ENCODE measurements around the gene OBSL1.

The OBSL1 gene

DNA sequence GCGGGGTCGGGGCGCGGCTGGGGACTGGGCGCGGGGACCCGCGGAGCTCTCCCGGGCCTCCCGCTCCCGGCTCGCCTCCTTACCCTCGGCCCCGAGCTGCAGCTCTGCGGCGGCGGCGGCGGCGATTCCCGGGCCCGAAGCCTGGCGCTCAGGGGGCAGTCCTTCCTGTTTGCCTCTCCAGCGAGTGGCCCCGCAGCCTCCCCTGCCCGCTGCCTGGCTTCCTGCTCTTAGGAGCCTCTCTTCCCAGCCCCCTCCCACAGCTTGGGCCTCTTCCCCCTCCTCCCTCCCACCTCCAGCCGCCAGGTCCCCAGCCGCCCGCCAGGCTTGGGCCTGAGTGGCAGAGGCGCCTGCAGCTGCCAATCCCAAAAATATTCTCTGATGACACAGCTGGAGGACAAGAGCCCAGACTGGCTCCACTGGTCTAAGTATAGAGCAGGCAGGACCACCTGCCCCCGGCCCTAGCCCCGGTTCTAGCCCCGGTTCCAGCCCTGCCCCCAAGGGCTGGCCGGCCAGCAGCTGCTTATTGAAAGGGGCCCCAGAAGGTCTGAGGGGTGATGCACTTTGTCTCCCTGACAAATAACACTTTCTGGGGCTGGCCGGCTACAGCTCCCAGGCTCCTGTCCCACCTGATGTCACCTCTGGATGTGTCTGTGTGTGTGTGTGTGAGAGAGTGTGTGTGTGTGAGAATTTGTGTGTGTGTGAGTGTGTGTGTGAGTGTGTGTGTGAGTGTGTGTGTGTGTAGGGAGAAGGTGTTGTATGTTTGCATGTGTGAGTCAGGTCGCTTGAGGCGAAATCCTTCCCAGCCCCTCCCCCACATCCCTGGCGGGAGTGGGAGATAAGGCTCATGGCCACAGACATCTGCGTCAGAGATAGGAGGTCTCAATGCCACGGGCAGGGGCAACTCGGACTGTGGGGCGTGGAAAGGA lies at the start of gene OBSL1:
TSS of gene OBSL1 (minus strand) at position 229 of the 926 bp plus-strand sequence. CDS start 307 bp downstream, outside the sequence.
- no peak for TF ChIP-seq NFRKB (IDR thresholded peaks at IDR 0.05)
- TF ChIP-seq, protein P1, sequence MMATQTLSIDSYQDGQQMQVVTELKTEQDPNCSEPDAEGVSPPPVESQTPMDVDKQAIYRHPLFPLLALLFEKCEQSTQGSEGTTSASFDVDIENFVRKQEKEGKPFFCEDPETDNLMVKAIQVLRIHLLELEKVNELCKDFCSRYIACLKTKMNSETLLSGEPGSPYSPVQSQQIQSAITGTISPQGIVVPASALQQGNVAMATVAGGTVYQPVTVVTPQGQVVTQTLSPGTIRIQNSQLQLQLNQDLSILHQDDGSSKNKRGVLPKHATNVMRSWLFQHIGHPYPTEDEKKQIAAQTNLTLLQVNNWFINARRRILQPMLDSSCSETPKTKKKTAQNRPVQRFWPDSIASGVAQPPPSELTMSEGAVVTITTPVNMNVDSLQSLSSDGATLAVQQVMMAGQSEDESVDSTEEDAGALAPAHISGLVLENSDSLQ (IDR thresholded peaks at IDR 0.05): peak; percentile 64; the same call in 1 of the 2 replicates
- POLR2A ChIA-PET: interaction anchor here (0.6 to 2.1 kb wide), 10 partner anchors 9 to 167 kb away, joined by 3 to 28 read pairs (median 6); partner anchors contain the start of genes CHPF, STK11IP and TMEM198
- CTCF ChIA-PET: interaction anchor here (0.6 to 1.8 kb wide), 3 partner anchors 11 to 438 kb away, joined by 3 to 16 read pairs (median 3); no protein-coding TSS in a partner anchor
- DNase-seq (ENCODE audit: extremely low spot score): peak; percentile 77

DNA sequence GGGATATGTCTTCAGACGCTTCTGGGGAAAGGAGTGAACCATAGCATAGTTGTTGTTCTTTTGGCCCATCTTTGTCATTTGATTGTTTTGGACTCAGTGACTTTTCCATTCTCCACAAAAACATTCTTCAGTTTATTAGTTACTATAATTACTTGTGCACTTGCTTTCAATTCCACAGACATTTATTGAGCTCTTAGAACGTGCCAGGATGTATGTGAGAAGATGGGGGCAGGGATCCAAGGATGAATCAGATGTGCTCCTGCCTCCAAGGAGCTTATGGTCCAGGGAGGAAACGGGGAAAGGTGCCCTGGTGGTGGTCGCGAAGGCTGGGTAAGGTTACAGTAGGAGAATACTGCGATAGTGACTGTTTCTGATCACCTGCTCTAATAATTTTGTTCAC lies 49.2 kb upstream of the OBSL1 start:
- no peak for DNase-seq (ENCODE audit: extremely low spot score)
- CTCF ChIA-PET: interaction anchor here (0.7 to 1.9 kb wide), 4 partner anchors 22 to 79 kb away, joined by 3 to 10 read pairs (median 6); no protein-coding TSS in a partner anchor
- POLR2A ChIA-PET: no interaction called here
- no peak for TF ChIP-seq FOXM1 (IDR thresholded peaks at IDR 0.05; ENCODE audit: borderline replicate concordance)
- TF ChIP-seq BHLHE40 (IDR thresholded peaks at IDR 0.05; ENCODE audit: borderline replicate concordance): no peak
- TF ChIP-seq NFRKB (IDR thresholded peaks at IDR 0.05): no peak
- TF ChIP-seq LEF1 (IDR thresholded peaks at IDR 0.05; ENCODE audit: borderline replicate concordance): no peak
- no peak for TF ChIP-seq SUZ12 (IDR thresholded peaks at IDR 0.05)
- no peak for TF ChIP-seq L3MBTL2 (conservative IDR thresholded peaks at IDR 0.05)
- TF ChIP-seq TARDBP (IDR thresholded peaks at IDR 0.05): no peak
- no peak for TF ChIP-seq HDGF (IDR thresholded peaks at IDR 0.05; ENCODE audit: borderline replicate concordance)
- no peak for TF ChIP-seq ELF4 (IDR thresholded peaks at IDR 0.05)
- no peak for TF ChIP-seq CTBP1 (IDR thresholded peaks at IDR 0.05; ENCODE audit: borderline replicate concordance)
- no peak for TF ChIP-seq FOXK2 (IDR thresholded peaks at IDR 0.05)
- no peak for TF ChIP-seq ARNT (IDR thresholded peaks at IDR 0.05)
- no peak for TF ChIP-seq ZNF384 (IDR thresholded peaks at IDR 0.05)
- TF ChIP-seq SP1 (IDR thresholded peaks at IDR 0.05): no peak
- TF ChIP-seq FOXA1 (IDR thresholded peaks at IDR 0.05): no peak
- TF ChIP-seq, protein P1 (IDR thresholded peaks at IDR 0.05): no peak

DNA sequence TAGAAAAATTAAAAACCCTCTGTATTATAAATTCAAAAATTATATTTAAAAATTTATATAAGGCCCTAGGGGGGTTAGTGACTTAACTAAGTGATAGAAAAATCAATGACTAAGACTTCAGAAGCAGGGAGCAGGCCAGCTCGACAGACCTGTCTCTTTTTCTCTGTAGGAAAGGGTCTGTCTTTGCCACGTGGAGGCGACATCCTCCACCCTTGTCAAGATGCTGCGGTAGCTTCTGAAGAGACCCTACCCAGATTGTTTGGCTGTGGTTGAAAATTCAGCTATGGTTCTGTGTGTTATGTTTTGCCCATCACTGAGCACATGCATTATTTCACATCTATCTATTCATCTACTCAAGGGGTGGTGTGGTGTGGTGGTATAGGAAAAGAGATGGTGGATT lies 47.9 kb upstream of the OBSL1 start:
- ChIA-PET CTCF (interaction anchor here (0.6 to 1.9 kb wide), 9 partner anchors 23 to 108 kb away, joined by 3 to 5 read pairs (median 3); no protein-coding TSS in a partner anchor), POLR2A (no interaction called here)
- no peak for DNase-seq (ENCODE audit: extremely low spot score)
- TF ChIP-seq FOXM1 (IDR thresholded peaks at IDR 0.05; ENCODE audit: borderline replicate concordance): no peak
- TF ChIP-seq TARDBP (IDR thresholded peaks at IDR 0.05): no peak
- TF ChIP-seq HDGF (IDR thresholded peaks at IDR 0.05; ENCODE audit: borderline replicate concordance): no peak
- no peak for TF ChIP-seq LEF1 (IDR thresholded peaks at IDR 0.05; ENCODE audit: borderline replicate concordance)
- no peak for TF ChIP-seq SP1 (IDR thresholded peaks at IDR 0.05)
- TF ChIP-seq, protein P1 (IDR thresholded peaks at IDR 0.05): no peak
- TF ChIP-seq ELF4 (IDR thresholded peaks at IDR 0.05): no peak
- no peak for TF ChIP-seq FOXK2 (IDR thresholded peaks at IDR 0.05)
- TF ChIP-seq BHLHE40 (IDR thresholded peaks at IDR 0.05; ENCODE audit: borderline replicate concordance): no peak
- no peak for TF ChIP-seq CTBP1 (IDR thresholded peaks at IDR 0.05; ENCODE audit: borderline replicate concordance)
- TF ChIP-seq FOXA1 (IDR thresholded peaks at IDR 0.05): no peak

DNA sequence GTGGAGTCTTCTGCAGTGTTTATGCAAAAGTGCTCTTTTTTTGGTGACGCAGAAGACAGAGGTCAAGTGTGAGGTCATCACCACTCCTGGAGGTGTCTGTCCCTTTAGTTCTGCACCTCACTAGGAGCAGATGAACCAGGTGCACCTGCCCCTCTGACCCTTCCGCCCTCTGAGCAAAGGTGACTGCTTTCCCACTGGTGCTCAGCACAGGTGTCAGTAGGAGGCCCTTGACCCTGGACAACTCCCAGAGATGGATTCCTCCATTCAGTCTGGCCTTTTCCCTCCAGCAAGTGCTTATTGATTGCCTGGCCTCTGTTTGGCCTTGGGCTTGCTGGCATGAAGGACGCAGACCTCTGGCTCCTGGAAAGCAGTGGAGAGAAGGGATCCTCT lies 47.4 kb upstream of the OBSL1 start:
- POLR2A ChIA-PET: no interaction called here
- TF ChIP-seq BHLHE40 (IDR thresholded peaks at IDR 0.05; ENCODE audit: borderline replicate concordance) (no peak), L3MBTL2 (conservative IDR thresholded peaks at IDR 0.05) (no peak), FOXK2 (IDR thresholded peaks at IDR 0.05) (no peak), FOXA1 (IDR thresholded peaks at IDR 0.05) (no peak)

DNA sequence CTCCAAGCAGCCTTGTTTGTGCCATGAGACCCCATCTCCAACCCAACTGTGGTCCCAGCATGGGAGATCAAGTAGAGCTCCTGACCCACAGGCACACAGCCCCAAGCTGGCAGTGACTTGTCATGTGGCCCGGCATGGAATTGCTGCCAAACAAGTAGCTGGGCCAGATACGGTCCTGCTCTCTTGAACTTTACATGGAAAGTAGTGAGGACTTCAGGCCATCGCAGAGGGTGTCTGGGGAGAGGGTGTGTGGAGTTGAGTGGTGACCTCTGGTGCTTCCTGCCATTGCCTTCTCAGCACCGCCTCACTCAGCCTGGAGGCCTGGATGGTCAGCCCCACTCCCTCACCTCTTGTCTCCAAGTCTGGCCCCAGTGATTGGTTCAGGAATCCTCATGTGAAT lies 45.2 kb upstream of the OBSL1 start:
- no peak for TF ChIP-seq SUZ12 (IDR thresholded peaks at IDR 0.05)
- no peak for TF ChIP-seq HDGF (IDR thresholded peaks at IDR 0.05; ENCODE audit: borderline replicate concordance)
- no peak for TF ChIP-seq ARNT (IDR thresholded peaks at IDR 0.05)
- DNase-seq (ENCODE audit: extremely low spot score): no peak
- POLR2A ChIA-PET: interaction anchor here (0.8 kb wide), 1 partner anchor 96 kb away, joined by 3 read pairs; no protein-coding TSS in a partner anchor
- CTCF ChIA-PET: interaction anchor here (1.1 kb wide), 1 partner anchor 22 kb away, joined by 3 read pairs; no protein-coding TSS in a partner anchor

More for the DNA sequence above, 47.4 kb upstream of the OBSL1 start:
- DNase-seq (ENCODE audit: extremely low spot score): no peak
- CTCF ChIA-PET: interaction anchor here (0.7 to 1.5 kb wide), 5 partner anchors 62 to 109 kb away, joined by 3 to 5 read pairs (median 3); no protein-coding TSS in a partner anchor

DNA sequence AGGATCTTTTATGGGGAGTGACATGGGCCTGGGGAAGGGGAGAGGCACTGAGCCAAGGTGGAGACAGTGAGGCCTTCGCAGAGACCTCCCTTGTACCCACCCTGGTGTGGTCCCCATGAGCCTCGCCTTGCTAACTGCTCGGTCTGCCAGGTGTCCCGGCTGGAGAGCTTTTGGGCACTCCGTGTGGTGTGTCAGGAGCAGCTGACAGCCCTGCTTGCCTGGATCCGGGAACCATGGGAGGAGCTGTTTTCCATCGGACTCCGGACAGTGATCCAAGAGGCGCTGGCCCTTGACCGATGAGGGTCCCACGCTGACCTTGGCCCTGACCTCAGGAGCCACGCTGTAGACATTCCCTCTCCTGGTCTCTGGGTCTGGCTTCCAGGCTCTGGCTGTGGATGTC lies 44.6 kb upstream of the OBSL1 start:
- DNase-seq (ENCODE audit: extremely low spot score): no peak
- POLR2A ChIA-PET: interaction anchor here (0.8 kb wide), 1 partner anchor 95 kb away, joined by 3 read pairs; no protein-coding TSS in a partner anchor
- CTCF ChIA-PET: interaction anchor here (1.1 kb wide), 1 partner anchor 23 kb away, joined by 3 read pairs; no protein-coding TSS in a partner anchor
- TF ChIP-seq SP1 (IDR thresholded peaks at IDR 0.05) (no peak), FOXA1 (IDR thresholded peaks at IDR 0.05) (no peak), L3MBTL2 (conservative IDR thresholded peaks at IDR 0.05) (no peak), TARDBP (IDR thresholded peaks at IDR 0.05) (no peak), ZNF384 (IDR thresholded peaks at IDR 0.05) (no peak), LEF1 (IDR thresholded peaks at IDR 0.05; ENCODE audit: borderline replicate concordance) (no peak), HDGF (IDR thresholded peaks at IDR 0.05; ENCODE audit: borderline replicate concordance) (no peak), NFRKB (IDR thresholded peaks at IDR 0.05) (no peak), FOXM1 (IDR thresholded peaks at IDR 0.05; ENCODE audit: borderline replicate concordance) (no peak)
